EH (cell line): ENCODE data around the gene AMPD3.
A peak's percentile ranks its signal among the peaks of the same experiment; 100 is the strongest.

Experiments used
- DNase-seq: peaks from one replicate; pipeline ENCODE4 v3.0.0-alpha.2; 2015; ENCODE audit warnings: low read depth

AMPD3 gene

DNA sequence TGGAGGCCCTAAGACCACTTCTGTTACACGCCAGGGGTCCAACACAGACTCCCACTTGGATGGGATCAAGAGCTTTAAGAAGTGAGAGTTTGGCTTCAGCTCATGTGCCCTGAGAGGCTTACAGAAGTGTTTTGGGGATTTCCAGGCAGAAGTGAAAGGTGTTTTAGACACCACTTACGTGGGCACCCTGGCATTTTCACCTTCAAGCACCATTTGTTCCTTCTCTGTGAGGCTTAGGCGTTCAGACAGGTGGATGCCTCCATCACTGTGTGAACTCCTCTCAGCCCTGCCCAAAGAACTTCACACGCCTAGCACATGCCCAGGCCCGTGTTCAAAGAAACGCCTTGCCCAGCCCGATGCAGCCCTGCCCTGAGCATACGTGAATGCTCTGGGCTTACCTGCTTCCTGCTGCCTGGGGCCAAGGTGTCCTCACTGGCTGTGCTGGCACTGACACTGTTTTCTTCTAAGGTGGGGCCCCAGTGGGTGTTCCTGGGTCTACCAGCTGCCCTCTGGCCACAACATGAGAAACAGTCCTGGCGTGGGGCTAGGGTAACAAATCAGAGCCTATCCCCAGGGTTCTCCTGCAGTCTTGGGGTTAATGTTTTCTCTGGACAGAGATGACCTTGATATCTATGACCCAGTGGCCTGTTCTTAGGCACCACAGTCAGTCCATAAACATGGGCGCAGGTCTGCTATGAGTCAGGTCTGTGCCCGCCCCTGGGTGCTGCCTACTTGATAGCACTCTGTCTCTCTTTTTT, 34.0 kb downstream of the AMPD3 start:
- DNase-seq = no peak

DNA sequence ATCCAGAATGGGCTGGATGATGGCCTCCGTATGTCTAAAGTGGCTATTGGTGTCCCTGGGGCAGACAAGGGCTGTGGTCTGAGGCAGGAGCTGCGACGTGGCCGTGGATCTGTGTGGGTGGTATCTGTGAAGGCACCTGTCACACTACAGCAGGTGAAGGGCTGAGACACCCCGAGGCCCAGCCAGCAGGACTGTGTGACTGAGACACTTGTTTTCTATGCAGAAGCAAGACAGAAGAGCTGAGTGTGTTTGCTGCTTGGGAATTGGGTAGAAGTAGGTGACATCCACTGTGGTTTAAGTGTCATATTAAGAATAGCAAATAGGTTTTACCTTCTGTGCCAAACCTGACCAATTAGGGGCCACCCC, 35.0 kb downstream of the AMPD3 start:
- DNase-seq = no peak

DNA sequence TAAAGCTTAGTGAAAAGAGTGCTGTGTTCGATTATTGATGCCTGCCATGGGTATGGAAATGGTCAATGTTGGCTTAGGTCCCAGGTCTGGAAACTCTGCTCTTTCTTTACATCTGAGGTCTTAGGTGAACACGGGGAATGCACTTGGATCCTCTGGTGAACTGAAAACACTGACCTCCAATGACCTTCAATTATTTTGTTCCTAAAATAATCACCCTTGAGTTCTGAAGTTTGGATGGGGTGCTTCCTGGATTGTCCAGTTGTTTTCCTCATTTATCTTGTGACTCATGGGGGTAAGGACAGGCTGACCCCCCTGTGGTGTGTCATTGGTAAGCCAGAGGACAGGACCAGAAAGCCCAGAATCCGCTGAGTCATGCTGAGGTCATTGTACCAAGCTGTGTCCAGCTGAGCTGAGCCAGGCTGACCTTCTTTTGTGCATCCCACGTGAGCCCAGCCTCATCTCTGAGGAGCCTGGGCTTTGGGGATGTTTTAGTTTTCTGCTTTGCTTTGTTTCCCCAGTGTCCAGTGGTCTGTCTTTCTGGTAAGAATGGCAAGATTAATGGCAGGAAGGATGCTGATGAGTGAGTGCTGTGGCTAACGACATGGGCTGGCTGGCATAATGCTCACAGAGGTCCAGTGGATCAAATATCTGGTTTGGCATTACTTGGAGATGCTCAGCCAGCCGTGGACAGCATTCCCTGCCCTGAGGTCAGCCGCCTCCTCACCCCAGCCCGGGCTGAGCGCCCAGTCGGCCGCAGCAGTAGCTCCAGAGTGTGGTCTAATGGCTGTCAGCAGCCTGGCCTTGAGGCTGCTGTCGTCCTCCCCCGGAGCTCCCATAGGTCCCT, 35.6 kb downstream of the AMPD3 start:
- peak; percentile 99 for DNase-seq

DNA sequence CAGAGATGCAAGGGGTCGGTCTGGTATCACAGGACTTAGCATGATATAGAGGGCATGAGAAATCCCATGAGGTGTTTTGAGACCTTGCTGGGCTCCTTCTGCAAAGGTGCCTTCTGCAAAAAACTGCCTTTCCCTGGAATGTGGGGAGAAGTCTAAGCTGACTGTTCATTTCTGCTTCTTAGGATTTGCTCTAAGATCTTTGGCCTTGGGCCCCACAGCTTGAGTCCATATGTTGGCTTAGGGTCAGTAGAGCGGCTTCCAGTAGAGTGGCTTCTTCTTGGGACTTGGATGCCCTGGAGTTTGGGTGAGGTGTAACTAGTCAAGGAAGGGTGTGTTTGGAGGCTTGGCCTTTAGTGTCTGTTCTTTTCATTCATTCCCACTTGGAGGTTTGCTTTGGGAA, 37.0 kb downstream of the AMPD3 start:
- no peak for DNase-seq

- DNase-seq = no peak
These were observed 38.1 kb downstream of the AMPD3 start for GRCh38 chr11:10493041-10493663.

GRCh38 chr11:10494636-10495463, 39.8 kb downstream of the AMPD3 start:
- no peak for DNase-seq

GRCh38 chr11:10495464-10495786, 40.4 kb downstream of the AMPD3 start:
- DNase-seq = no peak

- no peak for DNase-seq
These were observed 41.4 kb downstream of the AMPD3 start for GRCh38 chr11:10496296-10496936.

DNA sequence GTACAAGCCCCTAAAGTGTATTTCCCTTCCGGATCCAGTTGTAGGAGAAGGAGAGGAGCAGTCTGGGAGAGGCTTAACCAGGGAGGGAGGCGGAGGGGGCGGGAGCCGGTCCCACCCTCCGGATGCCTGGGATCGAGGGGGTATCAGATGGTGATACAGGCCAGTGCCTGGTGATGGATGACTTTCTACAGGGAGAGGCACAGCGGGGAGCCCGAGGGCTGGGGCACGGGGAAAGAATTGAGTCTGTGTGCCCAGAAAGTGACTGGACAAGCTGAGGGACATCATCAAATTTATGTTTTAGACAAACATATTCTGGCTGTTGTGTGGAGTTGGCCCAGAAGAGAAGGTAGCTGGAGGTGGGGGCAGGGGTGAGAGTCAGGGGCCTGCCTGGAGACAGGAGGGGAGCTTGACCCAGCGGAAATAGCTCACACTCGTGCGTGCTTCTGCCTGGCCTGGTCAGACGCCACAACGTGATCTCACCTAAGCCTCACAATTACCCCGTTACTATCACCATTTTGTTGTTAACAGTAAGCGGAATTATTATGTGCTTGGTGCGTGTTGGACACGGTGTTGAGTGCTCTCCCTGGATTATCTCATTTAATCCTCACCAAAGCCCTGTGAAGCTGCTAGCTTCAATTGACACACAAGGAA, 42.4 kb downstream of the AMPD3 start:
- DNase-seq = no peak

DNA sequence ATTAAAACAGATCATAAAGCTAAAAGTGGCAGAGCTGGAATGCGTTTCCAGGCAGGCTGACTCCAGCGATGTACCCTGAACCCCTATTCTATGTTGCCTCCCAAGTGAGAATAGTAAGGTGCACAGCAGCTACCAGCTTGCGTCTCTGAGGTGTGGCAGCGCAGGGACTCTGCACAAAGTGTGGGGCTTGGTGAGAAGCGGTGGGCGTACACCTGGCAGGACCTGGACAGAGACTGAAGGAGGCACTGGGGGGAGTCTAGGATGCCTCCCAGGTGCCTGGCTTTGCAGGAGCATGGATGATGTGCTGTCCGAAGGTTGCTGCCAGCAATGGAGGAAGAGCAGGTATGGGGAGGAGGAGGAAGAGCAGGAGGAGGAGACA, 42.9 kb downstream of the AMPD3 start:
- DNase-seq = no peak

DNA sequence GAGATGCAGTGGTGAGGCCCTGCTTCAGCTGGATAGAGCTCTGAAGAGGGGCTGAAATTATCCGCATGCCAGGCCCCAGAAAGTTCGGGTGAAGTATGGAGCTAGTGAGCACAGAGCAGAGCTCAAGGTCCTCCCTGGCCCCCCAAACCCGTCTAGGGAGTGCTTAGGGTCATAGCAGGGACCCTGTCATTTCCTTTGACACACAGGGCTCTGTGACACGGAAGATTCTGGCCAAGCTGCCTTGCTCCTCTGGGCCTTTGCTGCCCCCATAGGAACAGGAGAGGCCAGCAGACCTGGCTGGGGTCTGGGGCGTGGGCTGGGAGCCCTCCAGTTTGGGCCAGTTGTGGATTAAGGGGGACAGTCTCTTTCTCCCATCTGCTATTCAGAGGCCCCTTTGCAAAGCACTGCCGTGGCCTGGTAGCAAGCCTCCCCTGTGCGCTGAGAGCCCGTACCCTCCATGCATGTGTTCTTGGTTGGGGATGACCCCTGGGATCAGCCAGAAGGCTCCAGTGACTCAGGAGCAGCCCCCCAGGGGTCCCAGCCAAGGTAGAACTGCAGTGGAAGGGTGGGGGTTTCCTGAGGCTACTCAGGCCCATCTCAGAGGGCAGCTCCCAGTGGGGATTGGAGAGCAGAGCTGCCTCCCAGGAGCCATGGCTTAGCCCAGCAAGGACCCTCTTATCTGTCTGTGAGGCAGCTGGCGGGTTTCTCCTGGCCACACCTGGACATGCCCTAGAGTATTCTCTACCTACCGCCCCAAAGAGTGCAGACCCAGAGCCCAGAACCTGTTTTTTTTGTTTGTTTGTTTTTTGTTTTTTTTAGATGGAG, 43.6 kb downstream of the AMPD3 start:
- no peak for DNase-seq

DNA sequence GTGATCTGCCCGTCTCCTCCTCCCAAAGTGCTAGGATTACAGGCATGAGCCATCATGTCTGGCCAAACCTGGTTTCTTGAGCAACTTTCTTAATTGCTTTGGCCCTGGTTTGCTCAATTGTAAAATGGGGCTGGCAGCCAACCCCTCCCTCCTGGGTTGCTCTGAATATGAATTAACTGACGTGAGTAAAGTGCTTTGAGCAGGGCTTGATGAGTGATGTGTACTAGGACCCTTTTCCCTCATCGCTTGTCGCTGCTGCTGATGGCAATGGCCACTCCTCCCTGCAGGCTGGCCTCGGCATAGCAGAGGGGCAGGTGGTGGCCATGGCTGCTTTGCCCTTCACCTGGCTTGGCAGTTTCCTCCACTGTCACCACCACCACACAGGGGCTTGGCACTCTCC, 44.4 kb downstream of the AMPD3 start:
- DNase-seq = no peak

DNA sequence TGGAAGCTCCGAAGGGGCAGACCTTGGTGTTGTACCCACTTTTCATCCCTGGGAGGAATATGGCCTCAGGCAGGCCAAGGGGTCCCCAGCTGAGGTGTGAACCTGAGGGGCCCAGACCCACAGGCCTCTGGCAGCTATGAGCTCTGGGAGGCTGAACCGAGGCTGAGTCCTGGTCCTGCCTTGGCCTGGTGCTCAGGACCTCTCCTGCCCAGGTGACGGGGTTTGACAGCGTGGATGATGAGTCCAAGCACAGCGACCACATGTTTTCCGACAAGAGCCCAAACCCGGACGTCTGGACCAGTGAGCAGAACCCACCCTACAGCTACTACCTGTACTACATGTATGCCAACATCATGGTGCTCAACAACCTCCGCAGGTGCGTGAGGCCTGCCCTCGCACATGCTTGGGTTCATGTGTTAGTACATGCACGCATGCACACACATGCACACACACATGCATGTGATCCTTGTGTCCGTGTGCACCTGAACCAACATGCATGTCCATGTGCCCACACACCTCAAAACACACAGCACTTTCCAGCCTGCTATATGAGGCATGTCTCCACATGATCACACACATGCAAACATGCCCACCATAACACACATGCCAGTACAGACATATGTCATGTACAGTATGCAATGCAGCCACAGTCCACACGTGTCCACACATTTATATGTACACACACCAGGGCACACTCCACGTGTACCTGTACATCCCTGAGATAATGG, 45.0 kb downstream of the AMPD3 start:
- DNase-seq = no peak

- DNase-seq = no peak
These were observed 46.0 kb downstream of the AMPD3 start for GRCh38 chr11:10500757-10501684.

DNA sequence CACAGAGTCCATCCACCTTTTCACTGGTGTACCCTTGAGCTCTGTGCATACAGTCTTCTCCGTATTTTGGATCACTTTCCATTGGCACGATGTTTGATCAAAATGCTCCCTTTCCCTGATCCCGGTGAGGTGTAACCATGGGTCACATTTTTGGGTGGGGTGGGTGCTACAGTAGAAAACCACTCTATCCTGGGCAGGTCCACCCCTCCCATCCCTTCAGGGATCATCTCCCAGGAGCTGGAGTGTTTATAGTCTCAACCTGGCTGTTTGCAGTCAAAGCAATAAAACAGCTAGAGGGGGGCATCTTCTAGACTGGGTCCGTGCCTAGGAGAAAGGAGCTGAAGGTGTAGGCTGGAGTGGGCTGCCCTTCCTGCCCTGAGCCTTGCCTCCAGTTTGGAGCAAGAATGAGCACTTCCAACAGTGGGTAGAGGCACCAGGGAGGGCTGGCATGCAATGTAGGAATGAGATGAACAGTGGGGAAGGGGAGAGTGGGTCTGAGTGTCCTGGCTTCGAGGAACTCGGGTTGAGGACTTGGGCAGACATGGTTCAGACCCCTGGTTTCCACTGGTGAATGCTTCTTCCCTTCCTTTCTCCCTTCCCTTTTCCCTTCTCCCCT, 47.1 kb downstream of the AMPD3 start:
- DNase-seq = no peak

GRCh38 chr11:10502770-10503169, 47.7 kb downstream of the AMPD3 start:
- DNase-seq = no peak

DNA sequence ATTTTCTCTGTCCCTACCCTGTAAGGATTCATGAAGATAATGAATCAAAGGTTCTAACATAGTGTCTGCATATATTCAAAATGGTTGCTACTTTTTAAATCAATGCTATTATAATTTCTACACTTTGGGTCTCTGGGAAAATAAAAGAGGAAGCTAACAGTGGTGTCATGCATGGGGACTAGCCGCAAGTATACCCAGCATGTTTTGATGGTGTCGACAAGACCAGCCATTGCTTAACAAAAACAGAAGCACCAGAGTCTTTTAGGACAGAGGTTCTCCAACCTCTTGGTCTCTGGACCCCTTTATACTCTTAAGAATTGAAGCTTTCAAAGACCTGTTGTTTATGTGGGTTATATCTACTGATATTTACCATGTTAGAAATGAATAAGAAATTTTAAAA, 48.2 kb downstream of the AMPD3 start:
- no peak for DNase-seq

DNA sequence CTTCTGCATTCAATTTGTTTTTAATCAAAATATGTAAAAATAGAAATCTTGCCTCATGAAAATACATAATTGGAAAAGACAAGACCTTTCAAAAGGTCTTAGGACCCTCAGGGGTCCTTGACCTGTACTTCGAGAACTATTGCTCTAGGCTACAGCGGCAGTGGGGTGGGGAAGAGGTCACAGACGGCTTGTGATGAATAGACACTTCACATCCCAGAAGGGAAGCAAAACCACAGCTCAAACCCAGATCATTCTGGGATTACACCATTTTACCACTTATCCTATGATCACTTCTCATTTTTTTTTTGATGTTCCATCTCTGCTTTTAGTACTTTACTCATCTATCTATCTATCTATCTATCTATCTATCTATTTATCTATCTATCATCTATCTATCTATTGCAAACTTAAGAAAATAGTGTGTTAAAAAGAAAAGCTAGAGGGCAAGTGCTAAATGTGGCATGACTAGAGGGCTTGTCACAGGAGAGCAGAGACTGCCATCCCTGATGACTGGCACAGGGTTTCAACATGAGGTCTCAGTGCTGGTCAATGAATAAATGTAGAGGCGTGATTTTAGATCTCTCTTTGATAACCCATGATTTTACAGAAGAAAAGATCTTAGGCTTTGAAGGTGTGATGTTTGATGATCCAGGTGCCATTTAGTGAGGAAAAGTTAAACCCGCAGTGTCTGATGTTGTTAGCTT, 48.9 kb downstream of the AMPD3 start:
- DNase-seq = no peak
